BJ (cell line): ENCODE results near the gene KIAA1755. TPM values are rescaled to one million over a fixed set of nuclear protein-coding genes. Genes with fewer than 3 reads are reported as not detected.

Source experiments
- CTCF ChIA-PET: fragments of 350-600 bp; formaldehyde crosslinking; extraction: SDS; loops from one replicate; lab custom pipeline; 2021; ENCODE audit warnings: antibody characterized with exemption, inconsistent platforms; lab: Yijun Ruan, JAX
- POLR2A ChIA-PET: fragments of 300-600 bp; sonication (Branson Sonifier 250); formaldehyde crosslinking; extraction: SDS; loops from one replicate; lab custom pipeline; 2021; ENCODE audit warnings: antibody characterized with exemption; lab: Charles Lee
- DNase-seq: peaks from one replicate; pipeline ENCODE4 v3.0.0-alpha.2; 2011; ENCODE audit warnings: low read depth
- H3K27me3 ChIP-seq: 2 replicates; pipeline ENCODE4 v1.6.0; 2011; ENCODE audit warnings: low read length; ENCODE audit not compliant: control insufficient read depth, insufficient read depth
- H3K36me3 ChIP-seq: 2 replicates; pipeline ENCODE4 v1.5.1; 2011; ENCODE audit warnings: low read length; ENCODE audit not compliant: control insufficient read depth, insufficient read depth
- H3K4me3 ChIP-seq: 2 replicates; pipeline ENCODE4 v1.5.1; 2011; ENCODE audit warnings: low read depth, mild to moderate bottlenecking, control low read depth, low read length
- polyA plus RNA-seq: library from polyadenylated mRNA; depleted of rRNA; stranded (reverse); fragments of >200 nt; gene quantifications from 2 replicates; pipeline ENCODE4 v1.2.3, GENCODE V29; 2011
- TF ChIP-seq, protein P1 (sequence below): IDR thresholded peaks from 2 replicates; pipeline ENCODE4 v1.5.1; 2011; ENCODE audit warnings: low read depth, mild to moderate bottlenecking, control low read depth, inconsistent platforms, low read length, moderate library complexity; ENCODE audit not compliant: insufficient read depth

Gene KIAA1755
- polyA plus RNA-seq, 1 experiment, result 9.7 TPM

DNA sequence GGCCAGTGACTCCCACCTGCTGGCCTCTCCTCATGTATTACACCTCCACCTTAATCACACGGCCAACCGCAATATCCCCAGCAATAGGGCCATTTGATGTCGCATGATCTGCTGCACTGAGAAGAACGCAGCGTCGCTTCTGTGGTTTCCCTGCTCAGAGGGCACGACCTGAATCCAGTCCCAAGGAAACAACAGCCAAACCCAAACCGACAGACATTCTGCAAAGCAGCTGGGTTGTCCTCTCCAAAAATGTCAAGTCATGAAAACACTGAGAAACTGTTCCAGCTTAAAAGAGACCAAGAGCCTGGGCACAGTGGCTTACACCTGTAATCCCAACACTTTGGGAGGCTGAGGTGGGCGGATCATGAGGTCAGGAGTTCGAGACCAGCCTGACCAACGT, 35.9 kb upstream of the KIAA1755 start:
- POLR2A ChIA-PET, result interaction anchor here (0.6 kb wide), 1 partner anchor 44 kb away, joined by 3 read pairs; no protein-coding TSS in a partner anchor
- CTCF ChIA-PET, result interaction anchor here (0.8 to 1.4 kb wide), 3 partner anchors 9 to 112 kb away, joined by 3 to 5 read pairs (median 4); no protein-coding TSS in a partner anchor

DNA sequence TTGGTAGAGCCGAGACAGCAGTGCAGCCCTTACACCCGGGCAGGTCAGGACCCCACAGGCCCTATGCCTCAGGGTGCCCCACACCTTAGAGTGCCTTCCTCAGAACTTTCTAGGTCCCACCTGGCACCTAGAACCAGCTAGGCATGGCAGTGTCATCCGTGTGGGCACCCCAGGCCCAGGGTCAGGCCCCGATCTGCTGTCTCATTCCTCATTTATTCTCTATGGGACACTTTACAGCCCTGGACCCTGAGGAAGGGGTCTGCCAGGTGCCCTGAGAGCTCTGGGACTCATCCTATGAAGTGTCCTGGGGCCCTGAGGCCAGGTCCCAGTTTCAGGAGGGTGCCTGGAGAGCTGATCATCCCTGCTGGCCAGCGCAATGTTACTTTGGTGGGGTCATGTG, 35.3 kb upstream of the KIAA1755 start:
- no peak for DNase-seq
- Histone ChIP-seq H3K4me3 (no peak overlapping the region), H3K27me3 (no peaks in the 10 kb centered on the region), H3K36me3 (no peaks in the 10 kb centered on the region)
- POLR2A ChIA-PET, result no interaction called here
- CTCF ChIA-PET, result interaction anchor here (1.1 to 2.6 kb wide), 3 partner anchors 9 to 113 kb away, joined by 4 to 16 read pairs (median 5); partner anchors contain the start of gene BPI
- TF ChIP-seq, protein P1, sequence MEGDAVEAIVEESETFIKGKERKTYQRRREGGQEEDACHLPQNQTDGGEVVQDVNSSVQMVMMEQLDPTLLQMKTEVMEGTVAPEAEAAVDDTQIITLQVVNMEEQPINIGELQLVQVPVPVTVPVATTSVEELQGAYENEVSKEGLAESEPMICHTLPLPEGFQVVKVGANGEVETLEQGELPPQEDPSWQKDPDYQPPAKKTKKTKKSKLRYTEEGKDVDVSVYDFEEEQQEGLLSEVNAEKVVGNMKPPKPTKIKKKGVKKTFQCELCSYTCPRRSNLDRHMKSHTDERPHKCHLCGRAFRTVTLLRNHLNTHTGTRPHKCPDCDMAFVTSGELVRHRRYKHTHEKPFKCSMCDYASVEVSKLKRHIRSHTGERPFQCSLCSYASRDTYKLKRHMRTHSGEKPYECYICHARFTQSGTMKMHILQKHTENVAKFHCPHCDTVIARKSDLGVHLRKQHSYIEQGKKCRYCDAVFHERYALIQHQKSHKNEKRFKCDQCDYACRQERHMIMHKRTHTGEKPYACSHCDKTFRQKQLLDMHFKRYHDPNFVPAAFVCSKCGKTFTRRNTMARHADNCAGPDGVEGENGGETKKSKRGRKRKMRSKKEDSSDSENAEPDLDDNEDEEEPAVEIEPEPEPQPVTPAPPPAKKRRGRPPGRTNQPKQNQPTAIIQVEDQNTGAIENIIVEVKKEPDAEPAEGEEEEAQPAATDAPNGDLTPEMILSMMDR, result no peak

More for the DNA sequence above, 35.9 kb upstream of the KIAA1755 start:
- no peak for DNase-seq
- TF ChIP-seq, protein P1, result no peak
- no peak overlapping the region for H3K4me3 ChIP-seq
- H3K36me3 ChIP-seq, result no peaks in the 10 kb centered on the region
- no peaks in the 10 kb centered on the region for H3K27me3 ChIP-seq

DNA sequence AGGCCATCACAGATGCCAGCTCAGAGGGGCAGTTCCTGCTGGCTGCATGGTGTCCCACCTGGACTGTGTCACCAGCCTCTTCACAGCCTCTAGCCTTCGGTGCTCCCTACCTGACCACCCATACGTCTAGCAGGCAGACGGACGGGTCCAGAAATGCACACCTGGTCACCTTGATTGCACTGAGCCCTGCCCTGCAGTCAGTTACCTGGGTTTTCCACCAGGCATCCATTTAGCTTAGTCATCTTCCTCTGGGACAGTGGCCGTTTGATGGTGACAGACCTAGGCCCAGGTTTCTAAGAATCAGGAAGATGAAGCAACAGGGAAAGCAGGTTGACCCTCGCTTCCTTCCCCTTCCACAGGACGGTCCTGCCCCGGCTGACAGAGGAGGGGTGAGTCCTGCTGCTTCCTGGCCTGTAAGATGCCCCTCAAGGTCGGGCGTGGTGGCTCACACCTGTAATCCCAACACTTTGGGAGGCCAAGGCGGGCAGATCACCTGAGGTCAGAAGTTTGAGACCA, 33.6 kb upstream of the KIAA1755 start:
- TF ChIP-seq, protein P1, result no peak
- ChIA-PET CTCF (interaction anchor here (0.6 to 2.6 kb wide), 3 partner anchors 11 to 64 kb away, joined by 3 to 16 read pairs (median 5); partner anchors contain the start of gene BPI), POLR2A (no interaction called here)
- Histone ChIP-seq H3K27me3 (no peaks in the 10 kb centered on the region), H3K4me3 (no peak overlapping the region), H3K36me3 (no peaks in the 10 kb centered on the region)
- DNase-seq, result no peak

DNA sequence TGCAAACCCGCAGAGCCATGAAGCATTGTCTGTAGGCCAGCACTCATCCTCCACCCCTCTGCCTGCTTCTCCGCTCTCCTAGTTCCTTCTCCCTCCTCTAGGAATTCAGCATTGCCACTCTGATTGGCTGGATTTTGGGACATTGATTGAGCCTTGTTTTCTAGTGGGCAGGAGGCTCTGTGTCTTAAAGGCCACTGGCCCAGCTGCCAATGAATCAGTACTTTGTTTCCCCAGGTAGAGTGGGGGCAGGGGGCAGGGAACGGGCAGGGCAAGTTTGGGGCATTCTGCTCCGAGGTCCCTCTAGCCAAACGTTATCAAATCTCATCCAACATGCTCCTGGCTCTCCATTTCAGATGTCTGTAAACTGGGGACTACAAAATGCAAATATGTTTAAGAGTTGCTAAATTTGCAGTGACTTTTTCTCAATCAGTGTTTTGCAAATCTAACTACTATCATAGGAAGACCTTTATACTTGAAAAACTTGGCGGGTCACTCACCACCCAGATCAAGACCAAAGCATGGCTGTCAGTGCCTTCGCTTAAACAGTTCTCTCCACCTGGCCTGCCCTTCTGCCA, 33.0 kb upstream of the KIAA1755 start:
- DNase-seq, result no peak
- ChIA-PET POLR2A (no interaction called here), CTCF (interaction anchor here (1.7 to 2.6 kb wide), 2 partner anchors 11 to 64 kb away, joined by 5 to 16 read pairs; partner anchors contain the start of gene BPI)

DNA sequence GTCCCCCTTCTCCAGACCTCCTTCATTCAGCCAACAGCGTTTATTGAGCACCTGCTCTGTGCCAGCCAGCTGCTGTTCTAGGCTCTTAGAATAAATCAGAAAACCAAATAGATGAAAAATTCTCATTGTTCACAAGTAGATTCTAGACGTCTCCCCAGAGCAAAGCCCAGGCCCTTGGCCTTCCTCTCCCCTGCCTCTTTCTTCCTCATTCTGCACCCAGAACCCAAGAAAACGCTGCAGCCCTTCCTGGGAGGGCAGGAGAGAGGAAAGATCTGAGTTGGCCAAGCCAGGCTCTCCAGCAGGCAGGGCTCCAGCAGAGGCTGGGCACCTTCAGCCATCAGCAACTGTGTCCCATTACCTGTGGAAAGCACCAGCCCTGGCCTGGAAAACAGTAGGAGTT, 31.4 kb upstream of the KIAA1755 start:
- CTCF ChIA-PET, result interaction anchor here (0.6 to 1.9 kb wide), 9 partner anchors 10 to 72 kb away, joined by 3 to 11 read pairs (median 5); no protein-coding TSS in a partner anchor

More for the DNA sequence above, 33.0 kb upstream of the KIAA1755 start:
- H3K27me3 ChIP-seq, result no peaks in the 10 kb centered on the region
- TF ChIP-seq, protein P1, result no peak
- no peak overlapping the region for H3K4me3 ChIP-seq
- H3K36me3 ChIP-seq, result no peaks in the 10 kb centered on the region

More for the DNA sequence above, 31.4 kb upstream of the KIAA1755 start:
- POLR2A ChIA-PET, result no interaction called here
- no peaks in the 10 kb centered on the region for H3K36me3 ChIP-seq
- no peak for DNase-seq
- H3K4me3 ChIP-seq, result no peak overlapping the region
- TF ChIP-seq, protein P1, result no peak
- no peaks in the 10 kb centered on the region for H3K27me3 ChIP-seq
